Epidermal melanocyte (primary cell): Measurements from ENCODE around the gene RALGPS2.
A peak's percentile ranks its signal among the peaks of the same experiment; 100 is the strongest.
"Not testable (repeated sequence)": the region's sequence is repeated elsewhere in the genome, so short reads cannot be mapped to it uniquely, and the experiment has no call there.

ENCODE experiments used
- DNase-seq: peaks from one replicate; pipeline ENCODE4 v3.0.0; 2011; ENCODE audit warnings: low spot score; ENCODE audit not compliant: insufficient read length

RALGPS2 gene

DNA sequence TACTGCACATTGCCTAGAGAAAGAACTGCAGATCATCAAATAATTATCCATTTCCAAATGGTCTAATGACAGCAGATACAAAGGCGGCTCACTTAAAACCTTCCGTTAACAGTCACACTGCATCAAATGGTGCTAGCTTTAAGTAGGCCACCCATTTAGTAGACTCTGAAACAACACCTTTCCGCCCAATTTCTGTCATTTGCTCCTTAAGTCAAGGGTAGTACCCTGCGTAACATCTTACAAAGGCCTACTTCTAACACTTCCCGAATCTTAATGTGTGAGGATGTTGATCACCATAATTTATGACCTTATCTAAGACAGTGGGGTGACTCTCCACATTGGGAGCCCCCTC is 692 bp upstream of the RALGPS2 start:
- DNase-seq: no peak

GRCh38 chr1:178725466-178726086 is 532 bp downstream of the RALGPS2 start:
- no peak for DNase-seq

DNA sequence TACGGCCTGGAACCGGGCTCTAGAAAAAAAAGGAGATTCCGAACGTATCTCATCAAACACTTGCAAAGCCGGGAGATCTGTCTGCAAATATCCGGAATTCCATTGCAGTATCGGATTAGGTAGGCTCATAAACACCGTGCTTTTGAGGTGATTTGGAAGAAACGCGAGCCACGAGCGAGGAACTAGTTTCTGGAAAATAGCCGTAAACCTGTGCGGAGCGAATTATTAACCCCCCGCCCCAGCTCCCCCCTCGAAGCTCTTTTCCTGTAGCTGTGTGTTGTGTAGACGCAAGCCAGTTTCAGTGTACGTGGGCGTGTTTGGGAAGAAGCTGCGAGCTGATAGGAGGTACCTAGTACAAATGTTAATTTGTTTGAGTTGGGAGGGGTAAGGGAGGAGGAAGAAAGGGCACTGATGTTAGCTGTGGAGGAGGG is 1.1 kb downstream of the RALGPS2 start:
- peak; percentile 39 for DNase-seq

- no peak for DNase-seq
These were observed 1.5 kb downstream of the RALGPS2 start for GRCh38 chr1:178726545-178726944.

GRCh38 chr1:178727014-178727895 is 2.2 kb downstream of the RALGPS2 start:
- no peak for DNase-seq

DNA sequence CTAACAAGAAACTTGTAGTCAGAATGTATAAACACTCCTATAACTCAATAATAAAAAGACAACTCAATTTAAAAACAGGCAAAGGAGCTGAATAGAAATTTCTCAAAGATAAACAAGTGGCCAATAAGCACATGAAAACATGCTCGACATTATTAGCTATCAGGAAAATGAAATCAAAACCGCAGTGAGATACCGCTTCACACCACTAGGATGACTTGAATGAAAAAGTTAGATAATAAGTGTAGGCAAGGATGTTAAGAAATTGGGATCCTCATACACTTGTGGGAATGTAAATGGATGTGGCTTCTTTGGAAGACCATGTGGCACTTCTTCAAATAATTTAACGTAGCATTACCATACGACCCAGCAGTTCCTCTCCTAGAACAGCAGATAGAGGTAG is 8.9 kb downstream of the RALGPS2 start:
- no peak for DNase-seq

DNA sequence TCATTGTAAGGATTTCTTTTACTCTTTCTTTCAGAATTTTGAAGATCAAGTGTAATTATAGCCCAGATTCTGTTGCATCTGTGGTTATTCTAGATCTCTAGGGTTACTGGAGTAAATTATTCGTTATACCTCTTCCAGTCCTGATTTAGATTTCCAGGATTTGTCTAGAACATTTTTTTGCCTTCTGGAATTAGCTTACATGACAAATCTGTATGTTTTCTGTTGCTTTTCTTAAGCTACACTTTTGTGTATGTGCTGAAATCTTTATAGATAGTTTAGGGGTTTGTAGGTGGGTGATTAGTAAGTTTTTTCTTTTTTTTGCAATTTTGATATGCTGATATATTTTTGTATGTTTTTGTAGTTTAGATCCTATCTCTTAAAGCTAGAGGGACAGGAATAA is 13.7 kb downstream of the RALGPS2 start:
- no peak for DNase-seq

GRCh38 chr1:178739285-178740045 is 14.4 kb downstream of the RALGPS2 start:
- no peak for DNase-seq

DNA sequence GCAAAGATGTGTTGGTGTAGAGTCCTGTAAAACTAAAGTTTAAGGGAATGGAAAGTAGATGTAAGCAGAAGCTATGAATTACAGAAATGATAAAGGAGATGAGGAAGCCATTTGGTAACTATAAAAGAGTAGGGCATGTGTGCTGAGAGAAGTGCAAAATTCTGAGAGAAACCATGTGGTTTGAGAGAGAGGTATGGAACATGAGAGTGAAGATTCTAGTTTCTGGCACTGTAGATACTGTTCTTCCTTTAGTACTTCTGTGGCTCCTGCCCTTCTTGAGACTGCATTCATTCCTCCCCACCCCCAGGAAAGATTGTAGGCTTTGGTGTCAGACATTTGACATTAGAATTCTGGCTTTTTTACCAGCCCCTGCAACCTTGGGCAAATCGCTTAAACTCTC is 15.4 kb downstream of the RALGPS2 start:
- DNase-seq: no peak

DNA sequence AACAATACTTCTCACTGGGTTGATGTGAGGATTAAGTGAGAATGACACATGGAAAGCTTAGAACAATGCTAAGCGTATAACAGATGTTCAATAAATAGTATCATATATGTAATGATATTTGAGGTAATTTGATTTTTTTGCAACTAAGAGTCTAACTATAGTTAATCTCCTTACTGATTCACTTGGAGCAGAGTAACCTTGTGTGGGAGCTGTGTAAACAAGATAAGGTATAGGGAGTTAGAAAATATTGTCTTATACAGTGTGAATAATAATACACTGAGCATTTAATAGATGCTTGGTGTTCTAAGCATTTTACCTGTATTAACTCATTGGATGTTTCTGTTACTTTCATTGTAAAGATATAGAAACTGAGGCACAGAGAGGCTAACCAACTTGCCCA is 15.9 kb downstream of the RALGPS2 start:
- DNase-seq: no peak

DNA sequence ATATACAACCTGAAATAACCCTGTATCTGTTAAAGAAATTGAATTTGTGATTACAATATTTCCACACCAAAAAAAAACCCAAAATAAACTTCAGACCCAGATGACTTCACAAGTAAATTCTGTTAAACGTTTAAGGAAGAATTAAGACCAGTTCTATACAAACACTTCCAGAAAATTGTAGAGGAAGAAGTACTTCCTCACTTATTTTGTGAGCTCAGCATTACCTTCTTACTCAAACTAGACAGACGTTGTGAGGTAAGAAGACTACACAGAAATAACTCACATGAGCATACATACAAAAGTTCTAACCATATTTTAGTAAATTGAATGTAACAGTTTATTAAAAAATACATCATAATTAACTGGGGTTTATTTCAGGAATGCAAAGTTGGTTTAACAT is 18.8 kb downstream of the RALGPS2 start:
- DNase-seq: no peak

DNA sequence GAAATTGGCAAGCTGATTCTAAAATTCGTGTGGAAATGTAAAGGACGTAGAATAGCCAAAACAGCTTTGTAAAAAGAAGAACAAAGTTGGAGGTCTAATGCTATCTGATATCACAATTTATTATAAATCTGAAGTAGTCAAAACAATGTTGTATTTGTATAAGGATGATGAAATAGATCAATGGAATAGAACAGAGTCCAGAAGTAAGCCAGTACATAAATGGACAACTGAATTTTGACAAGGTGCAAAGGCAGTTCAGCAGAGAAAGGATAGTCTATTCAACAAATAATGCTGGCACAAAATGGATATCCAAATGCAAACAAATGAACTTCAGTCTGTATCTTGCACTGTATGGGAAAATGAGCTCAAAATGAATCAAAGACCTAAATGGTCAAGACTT is 20.2 kb downstream of the RALGPS2 start:
- DNase-seq: no peak

DNA sequence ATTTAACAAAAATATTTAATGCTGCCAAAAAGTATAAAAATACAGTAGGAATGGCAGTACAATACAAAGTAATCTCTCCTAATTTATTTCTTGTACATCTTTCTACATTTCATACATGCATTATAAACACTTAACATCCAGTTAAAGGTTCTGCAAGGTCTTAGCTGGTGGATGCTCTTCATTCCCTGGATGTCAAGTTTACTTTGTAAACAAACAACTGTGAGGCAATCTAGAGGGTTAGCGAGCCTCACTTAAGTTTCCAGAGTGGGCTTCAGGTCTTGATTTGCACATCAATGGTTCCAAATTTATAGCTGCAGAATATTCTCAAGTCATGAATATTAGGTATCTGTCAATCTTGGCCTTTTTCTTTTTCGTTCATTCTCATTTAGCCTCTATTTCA is 21.3 kb downstream of the RALGPS2 start:
- no peak for DNase-seq

DNA sequence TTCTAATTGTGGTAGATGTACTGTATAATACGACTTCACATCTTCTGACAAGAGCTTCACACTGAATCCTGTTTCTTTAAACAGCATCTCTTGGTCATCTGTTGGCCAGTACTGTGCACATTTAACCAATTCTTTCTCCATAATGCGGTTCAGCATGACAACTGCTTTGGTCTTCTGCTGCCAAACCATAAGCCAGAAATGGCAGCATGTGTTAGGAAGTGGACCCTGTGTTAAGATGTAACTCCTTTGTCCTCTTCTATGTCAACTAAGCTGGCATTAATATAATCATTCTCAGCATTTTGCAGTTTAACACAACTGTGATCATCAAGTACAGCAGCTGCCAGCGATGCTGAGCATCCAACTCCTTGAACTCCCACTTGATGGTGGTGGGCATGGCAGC is 22.3 kb downstream of the RALGPS2 start:
- not testable (repeated sequence) for DNase-seq

DNA sequence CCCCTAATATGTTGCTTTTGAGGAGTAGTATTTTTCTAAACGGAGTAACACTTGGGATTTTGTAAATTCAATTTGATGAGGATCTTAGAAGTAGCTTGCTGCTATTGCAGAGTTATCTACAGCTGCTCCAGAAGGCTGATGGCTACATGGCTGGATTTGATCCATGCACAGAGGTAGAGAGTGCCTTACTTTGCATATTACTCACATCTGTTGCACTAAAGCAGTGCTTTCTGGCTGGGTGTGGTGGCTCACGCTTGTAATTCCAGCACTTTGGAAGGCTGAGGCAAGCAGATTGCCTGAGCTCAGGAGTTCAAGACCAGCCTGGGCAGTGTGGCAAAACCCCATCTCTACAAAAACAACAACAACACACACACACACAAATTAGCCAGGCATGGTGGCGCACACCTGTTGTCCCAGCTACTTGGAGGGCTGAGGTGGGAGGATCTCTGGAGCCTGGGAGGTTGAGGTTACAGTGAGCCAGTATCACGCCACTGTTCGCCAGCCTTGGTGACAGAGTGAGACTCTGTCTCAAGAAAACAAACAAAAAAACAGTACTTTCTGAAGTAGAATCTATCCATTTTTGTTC is 24.6 kb downstream of the RALGPS2 start:
- DNase-seq: no peak

DNA sequence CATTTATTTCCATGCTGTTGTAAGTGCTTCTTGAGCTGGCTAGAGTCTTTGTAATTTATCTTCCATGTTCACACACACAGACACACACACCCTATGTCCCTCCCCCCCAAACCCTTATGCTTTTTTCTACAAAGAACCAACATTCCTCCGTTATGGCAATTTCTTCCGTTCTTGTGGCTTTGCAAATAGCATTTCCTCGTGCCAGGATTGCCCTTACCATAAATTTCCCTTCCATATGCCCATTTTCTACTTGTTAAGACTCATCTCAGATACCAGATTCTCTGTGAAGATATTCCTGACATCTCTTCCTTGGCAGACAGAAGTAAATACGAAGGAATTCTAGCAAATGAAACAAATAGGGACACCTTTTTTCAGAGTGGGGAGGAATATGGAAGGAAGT is 26.0 kb downstream of the RALGPS2 start:
- no peak for DNase-seq

DNA sequence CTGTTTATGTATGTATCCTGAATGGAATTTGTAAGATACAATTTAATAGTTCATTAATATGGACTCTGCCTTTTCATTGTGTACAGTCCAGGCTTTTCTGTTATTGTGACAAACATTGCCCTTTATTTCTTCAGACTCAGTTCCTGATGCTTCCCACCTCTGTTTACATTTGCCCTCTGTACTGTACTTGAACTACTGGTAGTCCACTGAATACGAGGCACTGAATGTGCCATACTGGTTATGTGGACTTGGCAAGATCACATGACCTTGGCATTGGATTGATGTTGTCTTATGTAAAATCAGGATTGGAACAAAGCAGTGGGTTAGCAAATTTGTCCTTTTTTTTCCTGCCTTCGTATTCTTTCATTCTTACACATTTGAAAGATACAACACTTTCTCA is 27.8 kb downstream of the RALGPS2 start:
- DNase-seq: no peak

GRCh38 chr1:178754655-178755256 is 29.7 kb downstream of the RALGPS2 start:
- DNase-seq: not testable (repeated sequence)

GRCh38 chr1:178768423-178768822 is 43.4 kb downstream of the RALGPS2 start:
- no peak for DNase-seq

- DNase-seq: no peak
These were observed 47.9 kb downstream of the RALGPS2 start for GRCh38 chr1:178772952-178773351.

- no peak for DNase-seq
These were observed 49.2 kb downstream of the RALGPS2 start for GRCh38 chr1:178774263-178774662.
